ENCODE data around the gene TFPI.

Gene TFPI

GRCh38 chr2:187554011-187554703 lies at the start of gene TFPI:
Gene TFPI, minus strand, starts transcription at chr2:187554435. Its CDS starts 50,667 bp downstream, at chr2:187503768.
- Histone ChIP-seq H3K27me3 (ENCODE audit: control insufficient read depth, insufficient read depth, low read length) (no peaks in the 10 kb centered on the region), H3K4me2 (ENCODE audit: low read length) (peak within 1 kb of the TSS; percentile 60), H2AFZ (peak within 1 kb of the TSS; percentile 50), H3K9me3 (ENCODE audit: control insufficient read depth, low read length) (no peaks in the 10 kb centered on the region), H3K79me2 (no peaks in the 10 kb centered on the region), H3K9ac (no peak within 1 kb of the TSS), H3K36me3 (ENCODE audit: control insufficient read depth, insufficient read depth, low read length) (no peaks in the 10 kb centered on the region), H3K4me3 (ENCODE audit: low read depth, low read length) (peak within 1 kb of the TSS; percentile 62), H3K4me1 (no peaks in the 10 kb centered on the region), H3K27ac (peak within 1 kb of the TSS; percentile 4)
- no peak for TF ChIP-seq CTCF (IDR thresholded peaks at IDR 0.05)

GRCh38 chr2:187594801-187595200 lies 40.6 kb upstream of the TFPI start:
- H3K79me2 ChIP-seq: no peaks in the 10 kb centered on the region
- H3K9ac ChIP-seq: no peak overlapping the region
- no peak for TF ChIP-seq CTCF (IDR thresholded peaks at IDR 0.05)
- H3K36me3 ChIP-seq (ENCODE audit: control insufficient read depth, insufficient read depth, low read length): no peaks in the 10 kb centered on the region
- H3K9me3 ChIP-seq (ENCODE audit: control insufficient read depth, low read length): no peaks in the 10 kb centered on the region
- H2AFZ ChIP-seq: no peak overlapping the region
- H3K4me2 ChIP-seq (ENCODE audit: low read length): no peak overlapping the region
- no peaks in the 10 kb centered on the region for H3K4me1 ChIP-seq
- H3K4me3 ChIP-seq (ENCODE audit: low read depth, low read length): no peak overlapping the region
- no peaks in the 10 kb centered on the region for H3K27me3 ChIP-seq (ENCODE audit: control insufficient read depth, insufficient read depth, low read length)
- no peak overlapping the region for H3K27ac ChIP-seq

DNA sequence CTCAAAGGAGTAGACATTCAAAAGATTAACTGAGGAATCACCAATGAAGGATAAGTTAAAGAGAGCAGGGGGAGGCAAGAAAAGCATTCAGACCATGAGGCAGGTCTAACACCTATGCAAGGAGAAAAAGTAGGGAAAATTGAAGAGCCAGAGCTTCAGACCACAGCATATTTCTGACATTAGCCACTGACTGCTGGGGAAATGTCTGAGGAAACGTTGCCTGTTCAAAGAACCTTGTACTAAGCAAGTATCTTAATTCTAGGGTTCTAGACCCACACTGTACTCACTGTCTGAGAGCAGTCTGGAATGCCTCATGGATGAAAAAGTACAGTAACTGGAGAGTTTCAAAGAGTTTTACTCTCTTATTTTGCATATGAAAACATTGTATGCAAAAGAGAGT lies 39.5 kb upstream of the TFPI start:
- TF ChIP-seq CTCF (IDR thresholded peaks at IDR 0.05): no peak
- Histone ChIP-seq H3K4me3 (ENCODE audit: low read depth, low read length) (no peak overlapping the region), H3K9me3 (ENCODE audit: control insufficient read depth, low read length) (no peaks in the 10 kb centered on the region), H3K27me3 (ENCODE audit: control insufficient read depth, insufficient read depth, low read length) (no peaks in the 10 kb centered on the region), H3K36me3 (ENCODE audit: control insufficient read depth, insufficient read depth, low read length) (no peaks in the 10 kb centered on the region), H3K4me1 (no peaks in the 10 kb centered on the region), H2AFZ (no peak overlapping the region), H3K9ac (no peak overlapping the region), H3K4me2 (ENCODE audit: low read length) (no peak overlapping the region), H3K79me2 (no peaks in the 10 kb centered on the region), H3K27ac (no peak overlapping the region)

GRCh38 chr2:187593098-187593497 lies 38.9 kb upstream of the TFPI start:
- H3K27me3 ChIP-seq (ENCODE audit: control insufficient read depth, insufficient read depth, low read length): no peaks in the 10 kb centered on the region
- H3K79me2 ChIP-seq: no peaks in the 10 kb centered on the region
- no peak overlapping the region for H3K27ac ChIP-seq
- H2AFZ ChIP-seq: no peak overlapping the region
- no peaks in the 10 kb centered on the region for H3K9me3 ChIP-seq (ENCODE audit: control insufficient read depth, low read length)
- no peak for TF ChIP-seq CTCF (IDR thresholded peaks at IDR 0.05)
- H3K4me2 ChIP-seq (ENCODE audit: low read length): no peak overlapping the region
- no peak overlapping the region for H3K4me3 ChIP-seq (ENCODE audit: low read depth, low read length)
- H3K9ac ChIP-seq: no peak overlapping the region
- no peaks in the 10 kb centered on the region for H3K36me3 ChIP-seq (ENCODE audit: control insufficient read depth, insufficient read depth, low read length)
- H3K4me1 ChIP-seq: no peaks in the 10 kb centered on the region

DNA sequence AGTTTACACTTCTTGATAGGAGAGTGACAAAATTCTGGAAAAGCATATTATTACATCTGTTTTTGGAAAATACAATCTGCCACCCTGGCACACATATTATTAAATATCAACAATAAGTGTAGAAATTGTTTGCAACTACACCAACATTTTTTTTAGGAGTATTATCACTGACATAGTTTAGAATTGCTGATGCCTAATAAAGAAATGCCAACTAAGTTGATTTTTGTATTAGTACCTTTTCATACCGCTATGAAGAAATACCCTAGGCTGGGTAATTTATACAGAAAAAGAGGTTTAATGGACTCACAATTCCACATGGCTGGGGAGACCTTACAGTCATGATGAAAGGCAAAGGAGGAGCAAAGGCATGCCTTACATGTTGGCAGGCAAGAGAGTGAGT lies 35.9 kb upstream of the TFPI start:
- no peak overlapping the region for H3K4me2 ChIP-seq (ENCODE audit: low read length)
- no peaks in the 10 kb centered on the region for H3K36me3 ChIP-seq (ENCODE audit: control insufficient read depth, insufficient read depth, low read length)
- no peaks in the 10 kb centered on the region for H3K4me1 ChIP-seq
- TF ChIP-seq CTCF (IDR thresholded peaks at IDR 0.05): no peak
- no peak overlapping the region for H3K4me3 ChIP-seq (ENCODE audit: low read depth, low read length)
- H3K79me2 ChIP-seq: no peaks in the 10 kb centered on the region
- H3K27ac ChIP-seq: no peak overlapping the region
- no peaks in the 10 kb centered on the region for H3K27me3 ChIP-seq (ENCODE audit: control insufficient read depth, insufficient read depth, low read length)
- no peak overlapping the region for H3K9ac ChIP-seq
- no peak overlapping the region for H2AFZ ChIP-seq
- no peaks in the 10 kb centered on the region for H3K9me3 ChIP-seq (ENCODE audit: control insufficient read depth, low read length)
